ENCODE data around the gene BRF1.

Gene BRF1

GRCh38 chr14:105224845-105225570 is 75.8 kb downstream of the BRF1 start:
- H3K4me2 ChIP-seq (ENCODE audit: low read depth, low read length, poor library complexity, severe bottlenecking) = no peak overlapping the region
- H3K9ac ChIP-seq (ENCODE audit: low read depth, low read length, poor library complexity, severe bottlenecking) = no peak overlapping the region
- no peak for TF ChIP-seq CTCF (conservative IDR thresholded peaks at IDR 0.05; ENCODE audit: low read length)
- no peak for TF ChIP-seq EZH2phosphoT487 (IDR thresholded peaks at IDR 0.05; ENCODE audit: borderline replicate concordance)
- no peaks in the 10 kb centered on the region for H3K79me2 ChIP-seq (ENCODE audit: insufficient read depth, low read length)
- H2AFZ ChIP-seq (ENCODE audit: low read length) = no peak overlapping the region
- H3K9me3 ChIP-seq (ENCODE audit: insufficient read depth, low read depth, low read length) = no peaks in the 10 kb centered on the region
- H3K36me3 ChIP-seq (ENCODE audit: insufficient read depth, low read length) = peaks cover 68% of the 10 kb centered on the region; the same call in 1 of the 2 replicates
- no peaks in the 10 kb centered on the region for H4K20me1 ChIP-seq (ENCODE audit: insufficient read depth, low read length, poor library complexity, severe bottlenecking)
- H3K27me3 ChIP-seq (ENCODE audit: insufficient read depth, low read length, poor library complexity, severe bottlenecking) = no peaks in the 10 kb centered on the region
- no peaks in the 10 kb centered on the region for H3F3A ChIP-seq (ENCODE audit: low read depth)
- no peaks in the 10 kb centered on the region for H3K9me2 ChIP-seq (replicated peaks; ENCODE audit: low read depth, low read length)
- no peaks in the 10 kb centered on the region for H3K4me1 ChIP-seq (ENCODE audit: insufficient read depth, low read length, poor library complexity, severe bottlenecking)
- no peak overlapping the region for H3K4me3 ChIP-seq (ENCODE audit: low read length, poor library complexity, severe bottlenecking)

DNA sequence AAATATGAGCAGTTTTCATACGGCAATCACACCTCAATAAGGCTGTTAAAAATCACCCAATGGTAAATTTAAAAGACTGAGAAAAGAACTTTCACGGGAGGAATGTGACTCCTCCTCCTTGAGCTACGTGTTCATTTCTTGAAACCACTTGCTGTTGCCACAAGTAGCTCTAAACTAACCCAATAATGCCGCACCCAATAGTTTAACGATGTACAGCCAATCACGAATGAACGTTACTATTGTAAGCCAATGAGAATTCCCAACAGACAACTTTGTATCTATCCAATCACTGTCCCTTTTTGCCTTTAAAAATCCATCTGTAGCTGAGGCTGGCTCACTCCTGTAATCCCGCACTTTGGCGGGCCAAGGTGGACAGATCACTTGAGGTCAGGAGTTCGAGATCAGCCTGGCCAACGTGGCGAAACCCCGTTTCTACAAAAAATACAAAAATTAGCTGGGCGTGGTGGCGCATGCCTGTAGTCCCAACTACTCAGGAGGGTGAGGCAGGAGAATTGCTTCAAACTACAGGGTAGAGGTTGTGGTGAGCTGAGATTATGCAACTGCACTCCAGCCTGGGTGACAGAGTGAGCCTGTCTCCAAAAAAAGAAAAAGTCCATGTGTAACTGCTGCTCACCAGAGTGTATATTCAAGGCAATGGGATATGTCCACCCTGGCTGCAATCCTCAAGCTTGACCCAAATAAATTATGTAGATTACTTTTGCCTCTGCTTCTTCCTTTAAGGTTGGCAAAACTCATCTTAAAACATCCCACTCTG is 76.8 kb downstream of the BRF1 start:
- Histone ChIP-seq H4K20me1 (ENCODE audit: insufficient read depth, low read length, poor library complexity, severe bottlenecking) (no peaks in the 10 kb centered on the region), H3F3A (ENCODE audit: low read depth) (no peaks in the 10 kb centered on the region), H3K9ac (ENCODE audit: low read depth, low read length, poor library complexity, severe bottlenecking) (no peak overlapping the region), H3K9me2 (replicated peaks; ENCODE audit: low read depth, low read length) (no peaks in the 10 kb centered on the region), H3K4me1 (ENCODE audit: insufficient read depth, low read length, poor library complexity, severe bottlenecking) (no peaks in the 10 kb centered on the region), H3K4me3 (ENCODE audit: low read length, poor library complexity, severe bottlenecking) (no peak overlapping the region), H3K9me3 (ENCODE audit: insufficient read depth, low read depth, low read length) (no peaks in the 10 kb centered on the region), H3K79me2 (ENCODE audit: insufficient read depth, low read length) (no peaks in the 10 kb centered on the region), H3K4me2 (ENCODE audit: low read depth, low read length, poor library complexity, severe bottlenecking) (no peak overlapping the region), H2AFZ (ENCODE audit: low read length) (no peak overlapping the region), H3K36me3 (ENCODE audit: insufficient read depth, low read length) (peaks cover 78% of the 10 kb centered on the region; the same call in 1 of the 2 replicates), H3K27me3 (ENCODE audit: insufficient read depth, low read length, poor library complexity, severe bottlenecking) (no peaks in the 10 kb centered on the region)
- TF ChIP-seq EZH2phosphoT487 (IDR thresholded peaks at IDR 0.05; ENCODE audit: borderline replicate concordance) (no peak), CTCF (conservative IDR thresholded peaks at IDR 0.05; ENCODE audit: low read length) (no peak)

GRCh38 chr14:105223260-105223659 is 77.5 kb downstream of the BRF1 start:
- Histone ChIP-seq H3K79me2 (ENCODE audit: insufficient read depth, low read length) (no peaks in the 10 kb centered on the region), H3K9me3 (ENCODE audit: insufficient read depth, low read depth, low read length) (no peaks in the 10 kb centered on the region), H3K9me2 (replicated peaks; ENCODE audit: low read depth, low read length) (no peaks in the 10 kb centered on the region), H3K4me3 (ENCODE audit: low read length, poor library complexity, severe bottlenecking) (no peak overlapping the region), H3K27me3 (ENCODE audit: insufficient read depth, low read length, poor library complexity, severe bottlenecking) (no peaks in the 10 kb centered on the region), H4K20me1 (ENCODE audit: insufficient read depth, low read length, poor library complexity, severe bottlenecking) (no peaks in the 10 kb centered on the region), H3K4me2 (ENCODE audit: low read depth, low read length, poor library complexity, severe bottlenecking) (no peak overlapping the region), H3F3A (ENCODE audit: low read depth) (no peaks in the 10 kb centered on the region), H3K9ac (ENCODE audit: low read depth, low read length, poor library complexity, severe bottlenecking) (no peak overlapping the region), H3K4me1 (ENCODE audit: insufficient read depth, low read length, poor library complexity, severe bottlenecking) (no peaks in the 10 kb centered on the region), H2AFZ (ENCODE audit: low read length) (no peak overlapping the region), H3K36me3 (ENCODE audit: insufficient read depth, low read length) (peaks cover 85% of the 10 kb centered on the region; the same call in 1 of the 2 replicates)
- TF ChIP-seq CTCF (conservative IDR thresholded peaks at IDR 0.05; ENCODE audit: low read length) (no peak), EZH2phosphoT487 (IDR thresholded peaks at IDR 0.05; ENCODE audit: borderline replicate concordance) (no peak)
